Fibroblast of lung (primary cell): ENCODE measurements around the gene ZNF385B.

ENCODE experiments used
- CTCF ChIP-seq, 2 donors: IDR thresholded peaks in 1 of 2; conservative IDR thresholded peaks in 1 of 2; 1 replicate in 1 of 2; 2 replicates in 1 of 2; pipeline ENCODE4 v1.5.1; 2011 to 2012; ENCODE audit warnings: low read length in 2 of 2, control low read depth in 1 of 2, inconsistent platforms in 1 of 2, low read depth in 1 of 2, mild to moderate bottlenecking in 1 of 2
- EZH2 ChIP-seq: IDR thresholded peaks from 2 replicates; pipeline ENCODE4 v1.5.1; 2012; ENCODE audit warnings: low read length, control low read depth, mild to moderate bottlenecking; ENCODE audit errors: missing control alignments

- TF ChIP-seq CTCF (conservative IDR thresholded peaks at IDR 0.05 in 1 of 2, IDR thresholded peaks at IDR 0.05 in 1 of 2; ENCODE audit: low read depth in 1 of 2, low read length in 2 of 2) (peak in 1 of 2 donors; percentile 23), EZH2 (no peak)
Observed at GRCh38 chr2:179876266-179876665, 14.9 kb upstream of the ZNF385B start.
